Osteocyte (in vitro differentiated cells): ENCODE results near the gene ELOVL3. TPM values are rescaled to one million over a fixed set of nuclear protein-coding genes. Genes with fewer than 3 reads are reported as not detected.
A peak's percentile ranks its signal among the peaks of the same experiment; 100 is the strongest.

ENCODE experiments used
- DNase-seq: peaks from one replicate; pipeline ENCODE4 v3.0.0; 2021; ENCODE audit warnings: mixed read lengths; ENCODE audit not compliant: unreplicated experiment; ENCODE audit errors: extremely low spot score
- H3K27ac Mint-ChIP-seq: one replicate; pipeline ENCODE4 v1.8.0; 2021; ENCODE audit warnings: mild to moderate bottlenecking, mixed read lengths; ENCODE audit not compliant: unreplicated experiment
- H3K27me3 Mint-ChIP-seq: one replicate; pipeline ENCODE4 v1.8.0; 2021; ENCODE audit warnings: mixed read lengths; ENCODE audit not compliant: unreplicated experiment
- H3K36me3 Mint-ChIP-seq: one replicate; pipeline ENCODE4 v1.8.0; 2021; ENCODE audit warnings: mixed read lengths; ENCODE audit not compliant: unreplicated experiment
- H3K4me1 Mint-ChIP-seq: one replicate; pipeline ENCODE4 v1.8.0; 2021; ENCODE audit warnings: mixed read lengths; ENCODE audit not compliant: unreplicated experiment
- H3K4me3 Mint-ChIP-seq: one replicate; pipeline ENCODE4 v1.8.0; 2021; ENCODE audit warnings: mild to moderate bottlenecking, moderate library complexity, mixed read lengths; ENCODE audit not compliant: unreplicated experiment
- H3K9me3 Mint-ChIP-seq: one replicate; pipeline ENCODE4 v1.8.0; 2021; ENCODE audit warnings: mixed read lengths; ENCODE audit not compliant: unreplicated experiment
- total RNA-seq: library from RNA; stranded (reverse); gene quantifications from 2 replicates; pipeline ENCODE4 v1.2.1, GENCODE V29; 2021
- TF ChIP-seq, protein P1 (sequence below): fragments of 200-600 bp; sonication (generic); IDR thresholded peaks from 2 replicates; pipeline ENCODE4 v1.5.0; 2021; ENCODE audit warnings: antibody characterized with exemption, mild to moderate bottlenecking, moderate library complexity

ELOVL3 gene
- total RNA-seq, 1 donor from 2014 or later = not detected

DNA sequence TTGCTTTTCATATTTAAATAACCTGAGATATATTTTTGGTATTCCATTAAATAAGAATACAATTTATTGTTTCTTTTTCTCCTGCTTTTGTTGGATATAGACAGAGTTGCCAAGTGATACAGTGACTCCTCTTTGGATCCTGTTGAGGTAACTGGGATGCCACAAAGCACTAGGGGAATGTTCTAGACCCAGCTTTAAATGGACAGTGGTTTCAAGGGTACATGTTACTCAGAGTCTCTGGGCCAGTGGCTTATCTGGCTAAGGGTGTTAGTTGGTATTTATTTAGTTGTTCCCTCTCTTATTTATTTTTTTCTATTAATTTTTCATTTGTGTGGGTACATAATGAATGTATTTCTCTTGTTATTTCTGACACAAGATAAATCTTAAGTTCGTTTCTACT, 28.3 kb downstream of the ELOVL3 start:
- Mint-ChIP-seq H3K27ac (no peak overlapping the region), H3K4me1 (peaks cover 7% of the 10 kb centered on the region), H3K4me3 (no peak overlapping the region), H3K27me3 (no peaks in the 10 kb centered on the region), H3K36me3 (peaks cover 3% of the 10 kb centered on the region), H3K9me3 (no peaks in the 10 kb centered on the region)
- TF ChIP-seq, protein P1, sequence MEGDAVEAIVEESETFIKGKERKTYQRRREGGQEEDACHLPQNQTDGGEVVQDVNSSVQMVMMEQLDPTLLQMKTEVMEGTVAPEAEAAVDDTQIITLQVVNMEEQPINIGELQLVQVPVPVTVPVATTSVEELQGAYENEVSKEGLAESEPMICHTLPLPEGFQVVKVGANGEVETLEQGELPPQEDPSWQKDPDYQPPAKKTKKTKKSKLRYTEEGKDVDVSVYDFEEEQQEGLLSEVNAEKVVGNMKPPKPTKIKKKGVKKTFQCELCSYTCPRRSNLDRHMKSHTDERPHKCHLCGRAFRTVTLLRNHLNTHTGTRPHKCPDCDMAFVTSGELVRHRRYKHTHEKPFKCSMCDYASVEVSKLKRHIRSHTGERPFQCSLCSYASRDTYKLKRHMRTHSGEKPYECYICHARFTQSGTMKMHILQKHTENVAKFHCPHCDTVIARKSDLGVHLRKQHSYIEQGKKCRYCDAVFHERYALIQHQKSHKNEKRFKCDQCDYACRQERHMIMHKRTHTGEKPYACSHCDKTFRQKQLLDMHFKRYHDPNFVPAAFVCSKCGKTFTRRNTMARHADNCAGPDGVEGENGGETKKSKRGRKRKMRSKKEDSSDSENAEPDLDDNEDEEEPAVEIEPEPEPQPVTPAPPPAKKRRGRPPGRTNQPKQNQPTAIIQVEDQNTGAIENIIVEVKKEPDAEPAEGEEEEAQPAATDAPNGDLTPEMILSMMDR = no peak
- no peak for DNase-seq

DNA sequence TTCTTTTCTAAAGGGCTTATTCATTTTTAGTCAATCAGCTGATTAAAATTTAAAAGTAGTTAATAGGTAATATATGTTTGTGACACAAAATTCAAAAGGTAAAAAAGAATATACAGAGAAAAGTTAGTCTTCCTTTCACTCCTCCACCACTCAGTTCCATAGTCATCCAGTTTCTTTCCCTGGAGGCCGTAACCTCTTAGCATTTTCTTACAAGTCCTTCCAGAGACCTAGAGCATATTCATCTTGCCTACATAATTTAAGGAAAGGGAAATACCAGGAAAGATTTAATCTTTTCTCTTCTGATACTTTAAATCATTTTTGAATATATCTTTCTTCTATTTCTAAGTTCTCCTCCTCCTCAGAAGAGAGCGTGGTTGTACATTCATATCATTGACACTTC, 29.3 kb downstream of the ELOVL3 start:
- H3K4me1 Mint-ChIP-seq = peaks cover 5% of the 10 kb centered on the region
- H3K4me3 Mint-ChIP-seq = no peak overlapping the region
- no peaks in the 10 kb centered on the region for H3K9me3 Mint-ChIP-seq
- peaks cover 8% of the 10 kb centered on the region for H3K36me3 Mint-ChIP-seq
- TF ChIP-seq, protein P1 = no peak
- no peak for DNase-seq
- no peak overlapping the region for H3K27ac Mint-ChIP-seq
- no peaks in the 10 kb centered on the region for H3K27me3 Mint-ChIP-seq

DNA sequence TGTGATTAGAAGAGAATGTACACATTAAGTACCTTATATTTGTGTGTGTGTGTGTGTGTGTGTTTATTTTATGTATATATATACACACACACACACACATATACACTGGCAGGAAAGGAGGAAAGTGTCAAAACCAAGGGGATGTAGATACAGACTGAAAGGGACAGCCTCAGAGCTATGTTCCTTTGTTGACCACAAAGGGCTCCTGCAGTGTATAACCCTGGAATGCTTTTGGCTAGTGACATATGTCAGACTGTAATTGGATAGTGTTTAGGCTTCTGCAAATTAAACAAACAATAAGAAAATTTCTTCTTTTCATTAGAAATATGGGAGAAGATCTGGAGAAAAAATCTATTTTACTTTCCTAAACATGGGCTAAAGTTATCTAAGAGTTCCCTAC, 35.1 kb downstream of the ELOVL3 start:
- H3K27me3 Mint-ChIP-seq = no peaks in the 10 kb centered on the region
- TF ChIP-seq, protein P1 = no peak
- no peak for DNase-seq
- peaks cover 13% of the 10 kb centered on the region for H3K4me1 Mint-ChIP-seq
- H3K36me3 Mint-ChIP-seq = peaks cover 22% of the 10 kb centered on the region
- H3K4me3 Mint-ChIP-seq = no peak overlapping the region
- H3K27ac Mint-ChIP-seq = no peak overlapping the region
- H3K9me3 Mint-ChIP-seq = no peaks in the 10 kb centered on the region

DNA sequence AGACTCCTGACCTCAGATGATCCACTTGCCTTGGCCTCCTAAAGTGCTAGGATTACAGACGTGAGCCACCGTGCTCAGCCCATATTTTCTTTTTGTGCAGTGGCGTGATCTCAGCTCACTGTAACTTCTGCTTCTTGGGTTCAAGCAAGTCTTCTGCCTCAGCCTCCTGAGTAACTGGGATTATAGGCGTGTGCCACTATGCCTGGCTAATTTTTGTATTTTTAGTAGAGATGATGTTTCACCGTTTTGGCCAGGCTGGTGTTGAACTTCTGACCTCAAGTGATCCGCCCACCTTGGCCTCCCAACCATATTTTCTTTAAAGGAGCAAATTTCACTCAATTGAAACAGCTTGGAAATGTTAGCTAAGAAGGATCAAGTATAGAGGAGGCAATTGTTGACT, 35.7 kb downstream of the ELOVL3 start:
- Mint-ChIP-seq H3K27me3 (no peaks in the 10 kb centered on the region), H3K36me3 (peaks cover 22% of the 10 kb centered on the region), H3K9me3 (no peaks in the 10 kb centered on the region), H3K4me3 (no peak overlapping the region), H3K4me1 (peaks cover 14% of the 10 kb centered on the region), H3K27ac (peak overlapping the region; percentile 41)
- DNase-seq = no peak
- TF ChIP-seq, protein P1 = no peak

DNA sequence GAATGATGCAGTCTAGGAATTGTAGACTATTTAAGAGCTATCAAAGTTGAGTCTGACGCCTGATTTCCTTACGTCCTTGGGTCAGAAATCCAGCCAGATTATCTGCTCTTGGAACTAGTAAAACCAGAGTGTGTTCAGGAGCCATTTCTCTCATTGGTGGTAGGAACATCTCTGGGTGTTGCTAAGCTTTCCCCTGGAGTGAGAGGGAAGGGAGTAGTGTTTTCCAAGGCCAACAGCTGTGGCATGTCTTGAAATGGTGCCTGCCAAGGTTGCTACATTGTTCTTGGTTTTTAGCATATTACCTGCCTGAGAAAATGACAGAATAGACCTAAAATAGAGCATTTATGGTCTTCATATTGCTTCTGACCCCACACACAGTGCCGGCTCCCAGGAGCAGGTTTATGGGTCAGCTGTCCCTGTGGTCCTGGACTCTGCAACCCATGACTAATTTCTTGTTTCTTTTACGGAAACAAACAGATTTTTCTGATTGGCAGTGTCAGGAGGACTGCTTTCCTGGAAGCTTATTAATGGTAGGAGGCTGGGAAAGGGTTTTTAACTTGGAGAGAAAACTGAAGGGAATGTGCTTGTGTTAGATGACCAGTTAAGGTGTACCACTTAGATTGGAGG, 36.8 kb downstream of the ELOVL3 start:
- no peak overlapping the region for H3K27ac Mint-ChIP-seq
- H3K4me3 Mint-ChIP-seq = no peak overlapping the region
- DNase-seq = no peak
- H3K4me1 Mint-ChIP-seq = peaks cover 24% of the 10 kb centered on the region
- no peaks in the 10 kb centered on the region for H3K27me3 Mint-ChIP-seq
- H3K36me3 Mint-ChIP-seq = peaks cover 22% of the 10 kb centered on the region
- TF ChIP-seq, protein P1 = no peak
- no peaks in the 10 kb centered on the region for H3K9me3 Mint-ChIP-seq
